Adrenal gland (tissue), 12 donors: ENCODE data around the gene TRIM40. TPM values are rescaled to one million over a fixed set of nuclear protein-coding genes. Genes with fewer than 3 reads are reported as not detected.

ENCODE experiments used
- DNase-seq, 7 donors: peaks; one replicate each; pipeline ENCODE4 v3.0.0-alpha.2; 2019 to 2020
- H3K27ac ChIP-seq, 5 donors: fragments of 200-600 bp; sonication (generic) in 4 of 5; 1 replicate in 3 of 5; 2 replicates in 2 of 5; pipeline versions ENCODE4 v1.5.1 to v1.8.0; 2016 to 2020; ENCODE audit warnings: mild to moderate bottlenecking in 1 of 5
- H3K27me3 ChIP-seq: fragments of 200-600 bp; 2 replicates; pipeline ENCODE4 v1.8.0; 2021
- H3K36me3 ChIP-seq, 2 donors: fragments of 200-600 bp; replicated peaks in 1 of 2; 1 replicate in 1 of 2; 2 replicates in 1 of 2; pipeline versions ENCODE4 v1.5.1 to v1.8.0; 2018 to 2022
- H3K4me1 ChIP-seq, 2 donors: fragments of 200-600 bp; replicated peaks in 1 of 2; 1 replicate in 1 of 2; 2 replicates in 1 of 2; pipeline versions ENCODE4 v1.5.1 to v1.8.0; 2018 to 2021
- H3K4me3 ChIP-seq, 4 donors: fragments of 200-600 bp; sonication (generic) in 3 of 4; one replicate each; pipeline ENCODE4 v1.5.1; 2016 to 2018
- H3K9me3 ChIP-seq, 3 donors: fragments of 200-600 bp; sonication (generic) in 1 of 3; replicated peaks in 1 of 3; 1 replicate in 2 of 3; 2 replicates in 1 of 3; pipeline versions ENCODE4 v1.5.1 to v1.8.0; 2016 to 2021
- CTCF ChIP-seq, 6 experiments: fragments of 450-650 bp in 4 of 6; fragments of 200-600 bp in 2 of 6; sonication (generic) in 1 of 6; IDR thresholded peaks; 1 replicate in 5 of 6; 2 replicates in 1 of 6; pipeline versions ENCODE4 v1.5.1 to v1.8.0; 2016 to 2021; ENCODE audit warnings: antibody characterized with exemption in 6 of 6, mild to moderate bottlenecking in 2 of 6, moderate library complexity in 1 of 6
- POLR2A ChIP-seq, 2 donors: fragments of 450-650 bp; IDR thresholded peaks; one replicate each; pipeline ENCODE4 v1.6.1; 2017; ENCODE audit warnings: antibody characterized with exemption in 2 of 2, mild to moderate bottlenecking in 2 of 2, moderate library complexity in 1 of 2
- WGBS, 4 donors: extraction: QIAGEN DNeasy Blood & Tissue Kit in 2 of 4; methylation state at CpG; one replicate each; pipeline versions ENCODE4 v1.1.5 to v1.1.7; 2013 to 2017; 5-methylcytosine and 5-hydroxymethylcytosine counted together
- intact Hi-C, 2 donors: fragments of 100-400 bp; cut with DNase I; formaldehyde crosslinking; loops; one replicate each; pipeline versions ENCODE4 v1.14.1 to v1.15.0; 2022 to 2023
- polyA plus RNA-seq, 3 donors: library from polyadenylated mRNA; stranded (reverse); fragments of 200-250 nt in 2 of 3; fragments of 350-450 nt in 1 of 3; fragmentation: Illumina TruSeq in 1 of 3; extraction: RNeasy Lipid Tissue Mini Kit (QIAGEN cat#74804) in 1 of 3; gene quantifications; one replicate each; pipeline ENCODE4 v1.2.3, GENCODE V29; 2013 to 2014
- total RNA-seq, 9 donors: library from RNA; depleted of rRNA in 4 of 9; stranded (reverse); fragments of >200 nt in 4 of 9; fragments of 120-200 nt in 1 of 9; fragmentation: NEBNext Ultra II Directional in 1 of 9; extraction: Animal tissue kit (Norgen Biotek cat#: 25700) in 1 of 9; gene quantifications; one replicate each; pipeline versions ENCODE4 v1.1.0 to v1.2.4, GENCODE V29; 2013 to 2023
- donor health status: healthy with polysubstance abuse.
- donor health status: Bipolar disorder and iron deficiency.
- donor health status: DM: yes; HTN: yes; CAD: no.
- donor health status: DM: no; HTN: no; CAD: no.
- donor health status: DM: no; HTN: no; CAD: no.
- donor health status: DM: yes; HTN: yes; CAD: no.

TRIM40 gene
- total and polyA plus RNA-seq, 12 donors = 0.11 to 0.16 TPM; not detected in 10

GRCh38 chr6:30143780-30144179, 7.8 kb downstream of the TRIM40 start:
- no peaks in the 10 kb centered on the region for H3K9me3 ChIP-seq
- 65 to 69% (median 67%) methylated on average over 2 of the region's 2 CpGs for WGBS, 4 donors
- no peaks in the 10 kb centered on the region for H3K4me1 ChIP-seq
- H3K4me3 ChIP-seq = no peak overlapping the region
- intact Hi-C loops = no loop called here
- peaks cover 11% of the 10 kb centered on the region for H3K27me3 ChIP-seq
- no peak for TF ChIP-seq POLR2A (IDR thresholded peaks at IDR 0.05)
- TF ChIP-seq CTCF (IDR thresholded peaks at IDR 0.05) = no peak
- no peak overlapping the region for H3K27ac ChIP-seq
- no peak for DNase-seq
- H3K36me3 ChIP-seq = no peaks in the 10 kb centered on the region

GRCh38 chr6:30144811-30145210, 8.9 kb downstream of the TRIM40 start:
- H3K27me3 ChIP-seq = peaks cover 11% of the 10 kb centered on the region
- no peaks in the 10 kb centered on the region for H3K4me1 ChIP-seq
- H3K9me3 ChIP-seq = no peaks in the 10 kb centered on the region
- H3K27ac ChIP-seq = no peak overlapping the region
- H3K4me3 ChIP-seq = no peak overlapping the region
- no peak for TF ChIP-seq POLR2A (IDR thresholded peaks at IDR 0.05)
- no peak for TF ChIP-seq CTCF (IDR thresholded peaks at IDR 0.05)
- intact Hi-C loops = no loop called here
- no peak for DNase-seq
- 55 to 65% (median 58%) methylated on average over 6 of the region's 6 CpGs for WGBS, 4 donors
- H3K36me3 ChIP-seq = no peaks in the 10 kb centered on the region

- no peak overlapping the region for H3K4me3 ChIP-seq
These were observed 9.9 kb downstream of the TRIM40 start for GRCh38 chr6:30145818-30146217.

GRCh38 chr6:30147096-30147495, 11.2 kb downstream of the TRIM40 start:
- H3K36me3 ChIP-seq = no peaks in the 10 kb centered on the region
- no peak overlapping the region for H3K4me3 ChIP-seq
- H3K4me1 ChIP-seq = no peaks in the 10 kb centered on the region
- peaks cover 14% of the 10 kb centered on the region for H3K27me3 ChIP-seq
- DNase-seq = no peak
- WGBS, 4 donors = 64 to 91% (median 79%) methylated on average over 3 of the region's 3 CpGs
- no peaks in the 10 kb centered on the region for H3K9me3 ChIP-seq
- TF ChIP-seq POLR2A (IDR thresholded peaks at IDR 0.05) (no peak), CTCF (IDR thresholded peaks at IDR 0.05) (no peak)
- intact Hi-C loops = no loop called here
- H3K27ac ChIP-seq = no peak overlapping the region

More at GRCh38 chr6:30145818-30146217, 9.9 kb downstream of the TRIM40 start:
- intact Hi-C loops = no loop called here
- Histone ChIP-seq H3K27me3 (peaks cover 14% of the 10 kb centered on the region), H3K9me3 (no peaks in the 10 kb centered on the region), H3K36me3 (no peaks in the 10 kb centered on the region), H3K4me1 (no peaks in the 10 kb centered on the region), H3K27ac (no peak overlapping the region)
- TF ChIP-seq POLR2A (IDR thresholded peaks at IDR 0.05) = no peak
- DNase-seq = no peak
- WGBS, 4 donors = 59 to 69% (median 66%) methylated on average over 7 of the region's 7 CpGs

- WGBS, 4 donors = 58 to 71% (median 60%) methylated on average over 3 of the region's 3 CpGs
- Histone ChIP-seq H3K9me3 (no peaks in the 10 kb centered on the region), H3K4me3 (no peak overlapping the region), H3K27ac (no peak overlapping the region), H3K4me1 (no peaks in the 10 kb centered on the region), H3K27me3 (peaks cover 11% of the 10 kb centered on the region), H3K36me3 (no peaks in the 10 kb centered on the region)
- TF ChIP-seq POLR2A (IDR thresholded peaks at IDR 0.05) (no peak), CTCF (IDR thresholded peaks at IDR 0.05) (no peak)
- no peak for DNase-seq
- intact Hi-C loops = no loop called here
These were observed 13.3 kb downstream of the TRIM40 start for GRCh38 chr6:30149234-30149633.
